HTR-8/SVneo (cell line): ENCODE data around the gene IFNA8.
"Not testable (repeated sequence)": the region's sequence is repeated elsewhere in the genome, so short reads cannot be mapped to it uniquely, and the experiment has no call there.

Source experiments
- DNase-seq: peaks from one replicate; pipeline ENCODE4 v3.0.0; 2011; ENCODE audit warnings: low spot score, mixed read lengths; ENCODE audit not compliant: insufficient read length
- FAIRE-seq: peaks from 2 replicates; lab custom pipeline; 2011; peaks lifted over from hg19 to GRCh38; lab: Jason Lieb, UNC

Gene IFNA8

GRCh38 chr9:21408817-21409216 lies at the start of gene IFNA8:
Gene IFNA8 (plus strand): TSS chr9:21409117. CDS start chr9:21409177, 60 bp downstream.
- DNase-seq (no peak), FAIRE-seq (no peak)

- no peak for FAIRE-seq
- no peak for DNase-seq
Observed at GRCh38 chr9:21362287-21362686, 46.6 kb upstream of the IFNA8 start.

- not testable (repeated sequence) for FAIRE-seq, DNase-seq
Observed at GRCh38 chr9:21367169-21367568, 41.7 kb upstream of the IFNA8 start.

- no peak for DNase-seq
- no peak for FAIRE-seq
Observed at GRCh38 chr9:21367957-21368356, 41.0 kb upstream of the IFNA8 start, which contains the start of gene IFNA13. Gene IFNA13 (minus strand): TSS chr9:21368057. CDS start chr9:21368010, 47 bp downstream.

GRCh38 chr9:21371467-21371866 lies 37.5 kb upstream of the IFNA8 start:
- not testable (repeated sequence) for FAIRE-seq, DNase-seq

- FAIRE-seq = no peak
- no peak for DNase-seq
Observed at GRCh38 chr9:21381448-21382339, 27.2 kb upstream of the IFNA8 start.

- FAIRE-seq (no peak), DNase-seq (no peak)
Observed at GRCh38 chr9:21383627-21384026, 25.3 kb upstream of the IFNA8 start.

- DNase-seq (no peak), FAIRE-seq (no peak)
Observed at GRCh38 chr9:21385131-21385670, 23.7 kb upstream of the IFNA8 start, which contains the start of gene IFNA2. Gene IFNA2 (minus strand): TSS chr9:21385398. CDS start chr9:21385329, 69 bp downstream.

- DNase-seq (no peak), FAIRE-seq (no peak)
Observed at GRCh38 chr9:21392270-21392669, 16.6 kb upstream of the IFNA8 start.

GRCh38 chr9:21395778-21396717 lies 12.9 kb upstream of the IFNA8 start:
- no peak for FAIRE-seq
- DNase-seq = no peak

- no peak for FAIRE-seq
- DNase-seq = no peak
Observed at GRCh38 chr9:21398955-21399489, 9.9 kb upstream of the IFNA8 start.

- FAIRE-seq (no peak), DNase-seq (no peak)
Observed at GRCh38 chr9:21399956-21400355, 9.0 kb upstream of the IFNA8 start.

GRCh38 chr9:21402386-21403251 lies 6.3 kb upstream of the IFNA8 start:
- FAIRE-seq (no peak), DNase-seq (no peak)

GRCh38 chr9:21404146-21404545 lies 4.8 kb upstream of the IFNA8 start:
- DNase-seq (no peak), FAIRE-seq (no peak)

GRCh38 chr9:21412107-21412506 lies 3.2 kb downstream of the IFNA8 start:
- FAIRE-seq (no peak), DNase-seq (no peak)

GRCh38 chr9:21413151-21413550 lies 4.2 kb downstream of the IFNA8 start:
- FAIRE-seq = no peak
- DNase-seq = no peak

GRCh38 chr9:21413624-21414023 lies 4.7 kb downstream of the IFNA8 start:
- FAIRE-seq = no peak
- DNase-seq = no peak

- no peak for DNase-seq
- no peak for FAIRE-seq
Observed at GRCh38 chr9:21414220-21414940, 5.5 kb downstream of the IFNA8 start.
